Kidney (tissue), 14 donors: ENCODE data around the gene UGDH. TPM values are rescaled to one million over a fixed set of nuclear protein-coding genes. Genes with fewer than 3 reads are reported as not detected.
A peak's percentile ranks its signal among the peaks of the same experiment; 100 is the strongest.
"Not testable (repeated sequence)": the region's sequence is repeated elsewhere in the genome, so short reads cannot be mapped to it uniquely, and the experiment has no call there.

ENCODE experiments used
- DNase-seq, 5 donors: peaks; one replicate each; pipeline ENCODE4 v3.0.0-alpha.2; 2013 to 2020
- FAIRE-seq: peaks from 2 replicates; lab custom pipeline; 2012; peaks lifted over from hg19 to GRCh38; lab: Jason Lieb, UNC
- H3K27ac ChIP-seq, 2 donors: one replicate each; pipeline ENCODE4 v1.7.0; 2013; ENCODE audit warnings: low read depth in 2 of 2, low read length in 2 of 2, inconsistent platforms in 1 of 2
- H3K27me3 ChIP-seq: one replicate; pipeline ENCODE4 v1.7.1; 2013; ENCODE audit warnings: low read length, inconsistent platforms; ENCODE audit not compliant: control insufficient read depth, insufficient read depth
- H3K36me3 ChIP-seq, 3 donors: one replicate each; pipeline versions ENCODE4 v1.7.0 to v1.7.1; 2013; ENCODE audit warnings: low read length in 3 of 3, control low read depth in 1 of 3, inconsistent platforms in 1 of 3; ENCODE audit not compliant: insufficient read depth in 3 of 3, control insufficient read depth in 2 of 3
- H3K4me1 ChIP-seq, 3 donors: one replicate each; pipeline versions ENCODE4 v1.7.0 to v1.7.1; 2013; ENCODE audit warnings: low read length in 3 of 3, inconsistent platforms in 1 of 3, low read depth in 1 of 3; ENCODE audit not compliant: control insufficient read depth in 2 of 3, insufficient read depth in 2 of 3
- H3K4me3 ChIP-seq, 3 donors: one replicate each; pipeline versions ENCODE4 v1.7.0 to v1.8.1; 2013; ENCODE audit warnings: low read length in 3 of 3, control low read depth in 1 of 3, inconsistent platforms in 1 of 3
- H3K9ac ChIP-seq, 3 donors: one replicate each; pipeline versions ENCODE4 v1.7.0 to v1.7.1; 2013; ENCODE audit warnings: low read length in 3 of 3, control low read depth in 1 of 3, inconsistent platforms in 1 of 3
- H3K9me3 ChIP-seq, 3 donors: one replicate each; pipeline versions ENCODE4 v1.7.0 to v1.7.1; 2013; ENCODE audit warnings: low read length in 3 of 3, control low read depth in 1 of 3, inconsistent platforms in 1 of 3; ENCODE audit not compliant: control insufficient read depth in 2 of 3, insufficient read depth in 1 of 3
- intact Hi-C: fragments of 100-400 bp; cut with DNase I; formaldehyde crosslinking; loops from one replicate; pipeline ENCODE4 v1.11.1; 2022
- polyA plus RNA-seq: library from polyadenylated mRNA; stranded (reverse); fragments of 350-450 nt; fragmentation: Illumina TruSeq; extraction: RNeasy Lipid Tissue Mini Kit (QIAGEN cat#74804); gene quantifications from one replicate; pipeline ENCODE4 v1.2.3, GENCODE V29; 2014; ENCODE audit warnings: low read depth, low replicate concordance; ENCODE audit not compliant: insufficient read depth
- total RNA-seq: library from RNA; stranded (reverse); fragmentation: NEBNext Ultra II Directional; extraction: Animal tissue kit (Norgen Biotek cat#: 25700); gene quantifications from one replicate; pipeline ENCODE4 v1.2.1, GENCODE V29; 2021
- TF ChIP-seq, protein P1 (sequence below): IDR thresholded peaks from 3 replicates; pipeline ENCODE4 v1.5.1; 2012; ENCODE audit warnings: mild to moderate bottlenecking, moderate library complexity, borderline replicate concordance; ENCODE audit not compliant: insufficient read depth; ENCODE audit errors: extremely low read depth
- donor health status: control.
- donor health status: control.
- donor health status: control.
- donor health status: control.
- donor health status: control.
- donor health status: DM: yes; HTN: yes; CAD: no.
- donor health status: Normal renal cell carcinoma (clear cell type).

Gene UGDH
- total and polyA plus RNA-seq, 2 donors from 2014 or later = 28.2 to 79.4 TPM

GRCh38 chr4:39514888-39515401 is 12.3 kb downstream of the UGDH start:
- intact Hi-C loops = no loop called here
- peak overlapping the region; percentile 28 to 78 for H3K27ac ChIP-seq
- peaks cover 0 to 5% (median 0%) of the 10 kb centered on the region in 3 donors for H3K4me1 ChIP-seq
- peaks cover 3 to 13% (median 11%) of the 10 kb centered on the region in 3 donors for H3K36me3 ChIP-seq
- no peak for FAIRE-seq
- TF ChIP-seq, protein P1, sequence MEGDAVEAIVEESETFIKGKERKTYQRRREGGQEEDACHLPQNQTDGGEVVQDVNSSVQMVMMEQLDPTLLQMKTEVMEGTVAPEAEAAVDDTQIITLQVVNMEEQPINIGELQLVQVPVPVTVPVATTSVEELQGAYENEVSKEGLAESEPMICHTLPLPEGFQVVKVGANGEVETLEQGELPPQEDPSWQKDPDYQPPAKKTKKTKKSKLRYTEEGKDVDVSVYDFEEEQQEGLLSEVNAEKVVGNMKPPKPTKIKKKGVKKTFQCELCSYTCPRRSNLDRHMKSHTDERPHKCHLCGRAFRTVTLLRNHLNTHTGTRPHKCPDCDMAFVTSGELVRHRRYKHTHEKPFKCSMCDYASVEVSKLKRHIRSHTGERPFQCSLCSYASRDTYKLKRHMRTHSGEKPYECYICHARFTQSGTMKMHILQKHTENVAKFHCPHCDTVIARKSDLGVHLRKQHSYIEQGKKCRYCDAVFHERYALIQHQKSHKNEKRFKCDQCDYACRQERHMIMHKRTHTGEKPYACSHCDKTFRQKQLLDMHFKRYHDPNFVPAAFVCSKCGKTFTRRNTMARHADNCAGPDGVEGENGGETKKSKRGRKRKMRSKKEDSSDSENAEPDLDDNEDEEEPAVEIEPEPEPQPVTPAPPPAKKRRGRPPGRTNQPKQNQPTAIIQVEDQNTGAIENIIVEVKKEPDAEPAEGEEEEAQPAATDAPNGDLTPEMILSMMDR = no peak
- no peak overlapping the region for H3K9ac ChIP-seq
- no peak overlapping the region for H3K4me3 ChIP-seq
- H3K9me3 ChIP-seq = no peaks in the 10 kb centered on the region
- DNase-seq = no peak
- H3K27me3 ChIP-seq = no peaks in the 10 kb centered on the region

GRCh38 chr4:39514266-39514665 is 13.0 kb downstream of the UGDH start:
- intact Hi-C loops, FAIRE-seq: not testable (repeated sequence)
- H3K36me3 ChIP-seq = peaks cover 3 to 19% (median 17%) of the 10 kb centered on the region in 3 donors

GRCh38 chr4:39510348-39510929 is 16.8 kb downstream of the UGDH start:
- H3K27me3 ChIP-seq = no peaks in the 10 kb centered on the region
- peaks cover 0 to 5% (median 0%) of the 10 kb centered on the region in 3 donors for H3K4me1 ChIP-seq
- peaks cover 7 to 41% (median 24%) of the 10 kb centered on the region in 3 donors for H3K36me3 ChIP-seq
- intact Hi-C loops = no loop called here
- H3K4me3 ChIP-seq = no peak overlapping the region
- TF ChIP-seq, protein P1 = no peak
- FAIRE-seq = no peak
- H3K27ac ChIP-seq = no peak overlapping the region
- H3K9ac ChIP-seq = no peak overlapping the region
- no peaks in the 10 kb centered on the region for H3K9me3 ChIP-seq
- no peak for DNase-seq

More at GRCh38 chr4:39514266-39514665, 13.0 kb downstream of the UGDH start:
- H3K27me3 ChIP-seq, H3K4me1 ChIP-seq, H3K4me3 ChIP-seq, DNase-seq, H3K9me3 ChIP-seq, H3K27ac ChIP-seq, H3K9ac ChIP-seq: not testable (repeated sequence)

GRCh38 chr4:39505581-39505980 is 21.7 kb downstream of the UGDH start:
- FAIRE-seq (no peak), DNase-seq (no peak)
- TF ChIP-seq, protein P1 = no peak
- H3K4me1 ChIP-seq = no peaks in the 10 kb centered on the region
- H3K36me3 ChIP-seq = peaks cover 9 to 61% (median 40%) of the 10 kb centered on the region in 3 donors
- no peaks in the 10 kb centered on the region for H3K9me3 ChIP-seq
- no peak overlapping the region for H3K27ac ChIP-seq
- H3K4me3 ChIP-seq = no peak overlapping the region
- intact Hi-C loops = no loop called here
- no peak overlapping the region for H3K9ac ChIP-seq
- no peaks in the 10 kb centered on the region for H3K27me3 ChIP-seq
